Keratinocyte (primary cell): Measurements from ENCODE around the gene MAG.

Experiments
- EZH2 ChIP-seq: IDR thresholded peaks from one replicate; pipeline ENCODE4 v1.6.1; 2012; ENCODE audit warnings: inconsistent platforms, mild to moderate bottlenecking, low read length, moderate library complexity
- TF ChIP-seq, protein P1 (sequence below), 3 experiments: IDR thresholded peaks in 1 of 3; conservative IDR thresholded peaks in 1 of 3; optimal IDR thresholded peaks in 1 of 3; 2 replicates in 2 of 3; 3 replicates in 1 of 3; pipeline versions ENCODE3 to v1.5.1; 2011; ENCODE audit warnings: low read length in 3 of 3, mild to moderate bottlenecking in 3 of 3, moderate library complexity in 2 of 3, control low read depth in 1 of 3, inconsistent platforms in 1 of 3; ENCODE audit not compliant: insufficient read depth in 2 of 3; ENCODE audit errors: extremely low read depth in 1 of 3

DNA sequence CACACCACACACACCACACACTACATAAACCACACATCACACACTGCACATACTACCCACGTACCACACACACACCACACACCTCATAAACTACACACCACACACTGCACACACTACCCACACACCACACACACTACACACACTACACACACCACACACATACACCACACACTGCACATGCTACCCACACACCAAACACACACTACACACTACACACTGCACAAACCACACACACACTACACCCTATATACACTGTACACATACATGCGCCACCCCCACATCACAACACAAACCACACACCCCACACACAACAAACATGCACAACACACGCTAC, 5.5 kb downstream of the MAG start:
- TF ChIP-seq, protein P1, sequence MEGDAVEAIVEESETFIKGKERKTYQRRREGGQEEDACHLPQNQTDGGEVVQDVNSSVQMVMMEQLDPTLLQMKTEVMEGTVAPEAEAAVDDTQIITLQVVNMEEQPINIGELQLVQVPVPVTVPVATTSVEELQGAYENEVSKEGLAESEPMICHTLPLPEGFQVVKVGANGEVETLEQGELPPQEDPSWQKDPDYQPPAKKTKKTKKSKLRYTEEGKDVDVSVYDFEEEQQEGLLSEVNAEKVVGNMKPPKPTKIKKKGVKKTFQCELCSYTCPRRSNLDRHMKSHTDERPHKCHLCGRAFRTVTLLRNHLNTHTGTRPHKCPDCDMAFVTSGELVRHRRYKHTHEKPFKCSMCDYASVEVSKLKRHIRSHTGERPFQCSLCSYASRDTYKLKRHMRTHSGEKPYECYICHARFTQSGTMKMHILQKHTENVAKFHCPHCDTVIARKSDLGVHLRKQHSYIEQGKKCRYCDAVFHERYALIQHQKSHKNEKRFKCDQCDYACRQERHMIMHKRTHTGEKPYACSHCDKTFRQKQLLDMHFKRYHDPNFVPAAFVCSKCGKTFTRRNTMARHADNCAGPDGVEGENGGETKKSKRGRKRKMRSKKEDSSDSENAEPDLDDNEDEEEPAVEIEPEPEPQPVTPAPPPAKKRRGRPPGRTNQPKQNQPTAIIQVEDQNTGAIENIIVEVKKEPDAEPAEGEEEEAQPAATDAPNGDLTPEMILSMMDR (optimal IDR thresholded peaks at IDR 0.05 in 1 of 3, IDR thresholded peaks at IDR 0.05 in 1 of 3, conservative IDR thresholded peaks at IDR 0.05 in 1 of 3; ENCODE audit: extremely low read depth in 1 of 3, insufficient read depth in 2 of 3, low read length in 3 of 3): no peak
- no peak for TF ChIP-seq EZH2
